Colon (tissue), 2 donors: ENCODE measurements around the gene CD5L.

Experiments
- FAIRE-seq: peaks from 2 replicates; lab custom pipeline; 2012; peaks lifted over from hg19 to GRCh38; lab: Jason Lieb, UNC
- donor health status: control.
- donor health status: control.

The CD5L gene

GRCh38 chr1:157813269-157813668, 28.3 kb downstream of the CD5L start:
- no peak for FAIRE-seq

DNA sequence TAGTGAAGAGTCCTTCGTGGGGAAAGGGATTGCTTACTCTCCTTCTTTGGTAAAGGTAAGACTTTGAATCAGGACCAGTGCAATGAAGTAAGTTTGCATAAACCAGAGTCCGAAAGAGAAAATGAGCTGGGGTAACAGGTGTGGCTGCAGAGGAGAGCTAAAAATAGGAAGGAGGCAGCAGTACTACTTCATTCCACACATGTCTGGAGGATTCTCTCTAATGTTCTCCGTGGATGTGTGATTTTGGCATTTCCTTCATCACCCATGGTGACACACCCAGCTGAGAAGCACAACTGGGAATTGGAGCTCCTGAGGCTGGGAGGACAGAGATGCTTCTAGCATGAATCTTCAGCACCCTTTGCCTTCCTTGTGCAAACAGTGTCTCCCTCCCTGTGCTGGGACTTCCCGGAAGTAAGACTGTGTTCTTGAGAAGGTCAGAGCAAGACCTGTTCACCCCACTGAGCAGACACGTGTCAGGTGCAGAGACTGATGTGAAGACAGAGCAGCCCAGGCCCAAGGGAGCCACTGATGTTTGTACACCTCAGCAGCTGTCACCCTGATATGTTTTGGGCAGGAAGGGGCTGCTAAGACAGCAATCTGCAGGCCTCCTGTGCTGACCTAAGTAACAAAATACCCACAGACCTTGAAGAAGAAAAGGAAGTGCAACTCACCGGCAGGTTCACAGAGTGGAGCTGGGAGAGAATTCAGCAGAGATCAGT, 35.0 kb downstream of the CD5L start:
- no peak for FAIRE-seq

- no peak for FAIRE-seq
Observed at GRCh38 chr1:157803851-157804250, 37.8 kb downstream of the CD5L start.

GRCh38 chr1:157799996-157800395, 41.6 kb downstream of the CD5L start:
- FAIRE-seq: no peak

DNA sequence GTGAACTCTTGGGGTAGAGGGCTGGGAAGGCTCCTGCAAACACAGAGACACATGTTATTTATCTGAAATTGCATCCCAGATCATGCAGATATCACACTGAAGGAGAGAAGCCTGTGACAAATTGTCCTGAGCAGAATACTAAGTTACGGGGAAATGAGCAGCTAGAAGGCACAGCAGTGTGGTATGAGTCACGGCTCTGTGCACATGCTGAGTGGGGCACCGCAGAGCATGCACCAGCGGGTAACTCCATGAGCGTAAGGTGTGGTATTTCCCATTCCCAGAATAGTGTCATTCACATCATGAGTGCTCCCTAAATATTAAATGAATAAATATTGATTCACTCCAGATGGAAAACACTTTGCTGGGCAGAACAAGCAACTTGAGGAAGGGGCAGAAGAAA, 43.4 kb downstream of the CD5L start:
- no peak for FAIRE-seq

DNA sequence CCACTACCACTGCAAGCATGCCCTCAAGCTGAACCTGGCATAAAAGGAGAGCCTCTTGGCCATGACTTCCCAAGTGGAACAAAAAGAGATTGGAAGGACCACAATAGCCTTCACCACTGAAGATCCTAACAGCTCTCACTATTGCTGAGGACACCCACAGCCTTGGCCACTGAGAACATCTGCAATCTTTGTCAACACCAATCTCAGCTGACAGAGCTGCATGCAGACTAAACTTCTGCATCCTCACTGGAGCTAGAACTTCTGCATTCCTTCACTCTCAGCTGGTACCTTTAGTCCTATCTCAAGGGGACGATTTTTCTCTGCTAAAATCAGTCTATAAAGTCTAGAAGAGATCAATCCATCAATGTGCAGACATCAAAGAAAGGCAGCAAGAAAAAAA, 56.4 kb downstream of the CD5L start:
- no peak for FAIRE-seq

- FAIRE-seq: no peak
Observed at GRCh38 chr1:157784801-157785200, 56.8 kb downstream of the CD5L start.

DNA sequence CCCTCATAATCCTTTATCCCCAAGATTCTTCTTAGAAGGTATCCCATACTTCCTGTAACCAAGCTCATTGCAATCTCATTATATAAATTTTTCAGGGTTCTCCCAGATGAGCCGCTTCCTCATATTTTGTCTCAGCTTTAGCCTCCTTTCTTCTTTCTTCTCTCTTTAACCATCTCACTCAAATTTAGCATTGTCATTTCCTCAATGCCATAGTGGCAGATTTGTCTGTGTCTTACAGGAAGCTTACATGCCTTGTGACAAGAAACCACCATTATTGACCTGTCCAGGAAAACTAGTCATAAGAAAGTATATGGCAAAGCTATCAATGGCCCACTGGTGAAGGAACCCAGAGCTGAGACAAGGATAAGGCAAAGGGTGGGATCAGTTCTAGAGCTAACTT, 58.7 kb downstream of the CD5L start:
- FAIRE-seq: no peak

- FAIRE-seq: no peak
Observed at GRCh38 chr1:157781048-157781447, 60.6 kb downstream of the CD5L start.
